RWPE1 (cell line): ENCODE results near the gene LY6G5B.

Source experiments
- CTCF ChIA-PET: fragments of 350-600 bp; sonication (Branson Sonifier 250); formaldehyde crosslinking; extraction: SDS; loops from one replicate; lab custom pipeline; 2021; lab: Yijun Ruan, JAX
- POLR2A ChIA-PET: fragments of 400-600 bp; formaldehyde crosslinking; extraction: SDS; loops from one replicate; lab custom pipeline; 2020; ENCODE audit warnings: antibody characterized with exemption; ENCODE audit not compliant: low non-redundant PET; lab: Yijun Ruan, JAX
- DNase-seq: peaks from one replicate; pipeline ENCODE4 v3.0.0; 2012; ENCODE audit warnings: low spot score
- H3K27ac ChIP-seq: fragments of 450-650 bp; 2 replicates; pipeline ENCODE4 v1.5.1; 2017
- CTCF ChIP-seq: fragments of 450-650 bp; conservative IDR thresholded peaks from 2 replicates; pipeline ENCODE4 v1.5.1; 2017; ENCODE audit warnings: low read depth, mild to moderate bottlenecking

Gene LY6G5B

DNA sequence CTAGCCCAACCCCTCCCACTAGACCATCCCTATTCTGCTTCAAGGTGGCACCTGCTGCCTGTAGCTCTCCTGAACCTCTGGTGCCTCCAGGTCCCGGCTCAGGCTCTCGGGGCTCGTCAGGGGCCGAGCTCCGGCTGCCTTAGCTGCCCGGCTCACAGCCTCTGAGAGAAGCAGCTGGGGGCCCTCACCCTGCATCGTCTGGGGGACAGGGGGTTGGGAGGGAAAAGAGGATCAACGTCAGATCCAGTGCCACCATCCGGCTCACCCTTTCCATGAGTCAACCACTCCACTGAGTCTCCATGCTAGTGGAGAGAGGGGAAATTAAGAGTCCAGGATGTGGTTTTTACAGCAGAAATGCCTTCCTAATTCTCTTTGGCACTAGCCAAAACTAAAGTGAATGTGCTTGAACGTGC is 30.3 kb upstream of the LY6G5B start:
- POLR2A ChIA-PET, result no interaction called here
- CTCF ChIA-PET, result interaction anchor here (0.7 kb wide), 1 partner anchor 24 kb away, joined by 3 read pairs; no protein-coding TSS in a partner anchor
- no peak for DNase-seq
- H3K27ac ChIP-seq, result peak overlapping the region; percentile 58
- TF ChIP-seq CTCF, result no peak

DNA sequence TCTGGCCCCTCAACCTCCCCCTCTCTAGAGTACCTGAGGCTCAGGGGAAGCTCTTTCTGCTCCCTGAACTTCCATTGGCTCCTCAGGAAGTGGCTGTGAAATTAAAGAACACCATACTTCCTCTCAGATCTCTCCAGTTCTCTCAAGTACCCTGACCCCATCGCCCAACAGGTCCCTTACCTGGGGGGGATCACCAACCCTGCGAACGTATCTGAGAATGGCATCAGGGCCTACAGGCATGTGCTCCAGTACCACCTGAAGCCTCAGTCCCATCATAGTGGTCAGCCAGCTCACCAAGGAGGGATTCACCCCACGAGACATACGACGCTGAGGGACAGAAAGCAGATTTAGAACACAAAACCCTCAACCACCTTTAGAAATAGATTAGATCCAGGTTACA is 29.2 kb upstream of the LY6G5B start:
- POLR2A ChIA-PET, result interaction anchor here (0.6 kb wide), 1 partner anchor 13 kb away, joined by 7 read pairs; no protein-coding TSS in a partner anchor
- no peak for DNase-seq
- TF ChIP-seq CTCF, result no peak
- CTCF ChIA-PET, result no interaction called here
- peak overlapping the region; percentile 40 for H3K27ac ChIP-seq

DNA sequence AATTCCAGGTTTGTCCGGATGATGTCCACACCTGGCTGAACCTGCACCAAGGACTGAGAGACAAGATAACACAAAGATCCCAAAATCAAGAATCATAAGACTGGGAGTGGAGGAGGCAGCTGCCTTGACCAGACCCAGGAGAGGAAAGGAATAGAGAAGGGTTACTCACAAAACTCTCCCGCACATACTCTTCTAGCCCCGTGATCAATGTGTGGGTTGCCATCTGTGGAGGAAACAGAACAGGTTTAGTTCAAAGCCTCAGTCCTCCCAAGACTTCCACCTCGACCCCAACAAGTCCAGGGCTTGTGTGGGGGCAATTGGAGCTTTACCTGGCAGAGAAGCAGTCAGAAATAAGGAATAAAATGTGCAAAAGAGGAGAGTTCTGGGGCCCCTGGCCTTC is 28.4 kb upstream of the LY6G5B start:
- H3K27ac ChIP-seq, result peak overlapping the region; percentile 40
- ChIA-PET CTCF (interaction anchor here (0.6 kb wide), 1 partner anchor 11 kb away, joined by 4 read pairs; no protein-coding TSS in a partner anchor), POLR2A (no interaction called here)
- TF ChIP-seq CTCF, result no peak
- DNase-seq, result no peak

- no peak for TF ChIP-seq CTCF
- no peak for DNase-seq
- H3K27ac ChIP-seq, result 0 out of 2 replicates have a peak overlapping the region, but pooled peaks have one; percentile 31
- ChIA-PET CTCF (no interaction called here), POLR2A (no interaction called here)
Measured at GRCh38 chr6:31642798-31643570, 26.8 kb upstream of the LY6G5B start.

GRCh38 chr6:31643818-31644454 is 25.8 kb upstream of the LY6G5B start:
- no peak overlapping the region; the same call in 1 of the 2 replicates for H3K27ac ChIP-seq
- ChIA-PET POLR2A (no interaction called here), CTCF (no interaction called here)
- no peak for TF ChIP-seq CTCF
- DNase-seq, result no peak

DNA sequence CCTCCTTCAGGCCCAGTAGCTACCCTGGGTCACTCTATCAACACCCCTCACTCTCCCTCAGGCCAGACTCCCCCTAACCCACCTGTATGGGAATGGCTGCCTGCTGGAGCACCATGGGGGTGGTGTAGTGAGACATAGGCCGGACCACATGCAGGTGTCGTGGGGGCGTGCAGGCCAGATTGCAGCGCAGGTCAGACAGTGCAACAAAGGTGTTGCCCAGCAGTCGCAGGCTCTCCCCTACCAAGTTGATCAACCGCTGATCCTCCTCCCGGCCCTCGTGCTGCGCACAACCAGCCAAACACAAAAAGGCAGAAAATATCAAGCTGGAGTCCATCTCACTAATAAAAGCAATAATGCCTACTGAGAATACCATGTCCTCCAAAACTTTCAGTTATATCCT is 24.5 kb upstream of the LY6G5B start:
- TF ChIP-seq CTCF, result no peak
- CTCF ChIA-PET, result interaction anchor here (0.5 kb wide), 1 partner anchor 13 kb away, joined by 5 read pairs; no protein-coding TSS in a partner anchor
- H3K27ac ChIP-seq, result no peak overlapping the region
- no peak for DNase-seq
- POLR2A ChIA-PET, result no interaction called here
